ENCODE results near the gene EIF4ENIF1.

- TF ChIP-seq CTCF (IDR thresholded peaks at IDR 0.05; ENCODE audit: low read depth, low read length): no peak
- no peak for TF ChIP-seq POLR2A (IDR thresholded peaks at IDR 0.05; ENCODE audit: extremely low read depth, insufficient read length)
- TF ChIP-seq MYC (IDR thresholded peaks at IDR 0.05; ENCODE audit: low read depth, low read length): no peak
Measured at GRCh38 chr22:31503211-31503964, 13.7 kb upstream of the EIF4ENIF1 start.
